Measurements from ENCODE around the gene CKM. TPM values are rescaled to one million over a fixed set of nuclear protein-coding genes. Genes with fewer than 3 reads are reported as not detected.

Gene CKM
- total and polyA plus RNA-seq, 8 donors: 0.23 to 4.9 (median 1.2) TPM; not detected in 5

GRCh38 chr19:45305421-45305820 lies 17.3 kb downstream of the CKM start:
- DNase-seq (no peak), FAIRE-seq (no peak), ATAC-seq (no peak)
- intact Hi-C loops (cut with DNase I): no loop called here
- WGBS, 2 donors: 11 to 14% methylated on average over 5 of the region's 5 CpGs
- H3K36me3 ChIP-seq: no peaks in the 10 kb centered on the region
- no peaks in the 10 kb centered on the region for H3K4me1 ChIP-seq
- no peak overlapping the region for H3K4me3 ChIP-seq
- TF ChIP-seq CTCF (IDR thresholded peaks at IDR 0.05): no peak
- no peaks in the 10 kb centered on the region for H3K27me3 ChIP-seq
- no peaks in the 10 kb centered on the region for H3K9me3 ChIP-seq
- H3K27ac ChIP-seq: no peak overlapping the region

- WGBS, 2 donors: 51 to 63% methylated on average over 4 of the region's 4 CpGs
- H3K4me3 ChIP-seq: no peak overlapping the region
- no peaks in the 10 kb centered on the region for H3K36me3 ChIP-seq
- peak in 1 of 4 donors; percentile 24 for ATAC-seq
- no peak for DNase-seq
- FAIRE-seq: no peak
- H3K27ac ChIP-seq: no peak overlapping the region
- no peaks in the 10 kb centered on the region for H3K4me1 ChIP-seq
- H3K9me3 ChIP-seq: no peaks in the 10 kb centered on the region
- no peak for TF ChIP-seq CTCF (IDR thresholded peaks at IDR 0.05)
- H3K27me3 ChIP-seq: no peaks in the 10 kb centered on the region
- intact Hi-C loops (cut with DNase I): no loop called here
Measured at GRCh38 chr19:45305007-45305406, 17.7 kb downstream of the CKM start.

GRCh38 chr19:45304141-45304926 lies 18.3 kb downstream of the CKM start:
- 64 to 69% methylated on average over 4 of the region's 4 CpGs for WGBS, 2 donors
- intact Hi-C loops (cut with DNase I): no loop called here
- FAIRE-seq: no peak

GRCh38 chr19:45303269-45304060 lies 19.2 kb downstream of the CKM start:
- 92 to 96% methylated on average over 12 of the region's 12 CpGs for WGBS, 2 donors
- no peak overlapping the region for H3K27ac ChIP-seq
- no peaks in the 10 kb centered on the region for H3K27me3 ChIP-seq
- H3K9me3 ChIP-seq: no peaks in the 10 kb centered on the region
- H3K36me3 ChIP-seq: no peaks in the 10 kb centered on the region
- no peak overlapping the region for H3K4me3 ChIP-seq
- DNase-seq: no peak
- intact Hi-C loops (cut with DNase I): no loop called here
- no peak for TF ChIP-seq CTCF (IDR thresholded peaks at IDR 0.05)
- no peak for ATAC-seq
- FAIRE-seq: no peak
- H3K4me1 ChIP-seq: no peaks in the 10 kb centered on the region

More at GRCh38 chr19:45304141-45304926, 18.3 kb downstream of the CKM start:
- H3K9me3 ChIP-seq: no peaks in the 10 kb centered on the region
- no peak overlapping the region for H3K27ac ChIP-seq
- DNase-seq: no peak
- TF ChIP-seq CTCF (IDR thresholded peaks at IDR 0.05): no peak
- no peaks in the 10 kb centered on the region for H3K4me1 ChIP-seq
- H3K27me3 ChIP-seq: no peaks in the 10 kb centered on the region
- H3K36me3 ChIP-seq: no peaks in the 10 kb centered on the region
- ATAC-seq: peak in 1 of 4 donors; percentile 5
- H3K4me3 ChIP-seq: no peak overlapping the region

Data from pancreas (tissue), 10 donors.